Stomach (tissue), 9 donors: ENCODE data around the gene MTHFR. TPM values are rescaled to one million over a fixed set of nuclear protein-coding genes. Genes with fewer than 3 reads are reported as not detected.

Source experiments
- DNase-seq, 2 donors: peaks; one replicate each; pipeline versions ENCODE4 v3.0.0 to v3.0.0-alpha.2; 2013 to 2019
- H3K27ac ChIP-seq, 5 donors: fragments of 200-600 bp in 4 of 5; sonication (generic) in 4 of 5; one replicate each; pipeline ENCODE4 v1.5.1; 2013 to 2019; ENCODE audit warnings: mild to moderate bottlenecking in 1 of 5, moderate library complexity in 1 of 5
- H3K27me3 ChIP-seq, 3 donors: fragments of 200-600 bp; sonication (generic); one replicate each; pipeline ENCODE4 v1.5.1; 2017 to 2019; ENCODE audit warnings: mixed run types in 1 of 3
- H3K36me3 ChIP-seq, 4 donors: fragments of 200-600 bp; sonication (generic); 1 replicate in 3 of 4; 2 replicates in 1 of 4; pipeline ENCODE4 v1.5.1; 2016 to 2019
- H3K4me1 ChIP-seq, 4 donors: fragments of 200-600 bp; sonication (generic); one replicate each; pipeline ENCODE4 v1.5.1; 2016 to 2019
- H3K4me3 ChIP-seq, 4 donors: fragments of 200-600 bp; sonication (generic) in 3 of 4; one replicate each; pipeline ENCODE4 v1.5.1; 2016 to 2019; ENCODE audit warnings: mild to moderate bottlenecking in 1 of 4
- H3K9me3 ChIP-seq, 4 donors: fragments of 200-600 bp; sonication (generic); one replicate each; pipeline ENCODE4 v1.5.1; 2016 to 2019
- CTCF ChIP-seq, 7 experiments: fragments of 450-650 bp in 4 of 7; fragments of 200-600 bp in 3 of 7; sonication (generic) in 3 of 7; IDR thresholded peaks; one replicate each; pipeline ENCODE4 v1.5.1; 2016 to 2019; ENCODE audit warnings: antibody characterized with exemption in 7 of 7, control low read depth in 2 of 7, mild to moderate bottlenecking in 1 of 7
- EP300 ChIP-seq: sonication (generic); formaldehyde crosslinking; IDR thresholded peaks from one replicate; pipeline ENCODE4 v1.6.1; 2017; ENCODE audit warnings: antibody characterized with exemption
- POLR2A ChIP-seq, 4 donors: fragments of 450-650 bp; IDR thresholded peaks; one replicate each; pipeline ENCODE4 v1.6.1; 2016; ENCODE audit warnings: antibody characterized with exemption in 4 of 4, control low read depth in 2 of 4, mild to moderate bottlenecking in 1 of 4, moderate library complexity in 1 of 4
- POLR2AphosphoS5 ChIP-seq, 3 donors: sonication (generic); formaldehyde crosslinking; IDR thresholded peaks; one replicate each; pipeline ENCODE4 v1.6.1; 2016; ENCODE audit warnings: antibody characterized with exemption in 3 of 3
- WGBS, 5 donors: extraction: QIAGEN DNeasy Blood & Tissue Kit in 3 of 5; methylation state at CpG; one replicate each; pipeline versions ENCODE4 v1.1.5 to v1.1.7; 2013 to 2018; 5-methylcytosine and 5-hydroxymethylcytosine counted together
- intact Hi-C: fragments of 100-400 bp; cut with DNase I; formaldehyde crosslinking; loops from one replicate; pipeline ENCODE4 v1.15.1; 2023; ENCODE audit warnings: low total_unique reads
- polyA plus RNA-seq, 3 donors: library from polyadenylated mRNA; stranded (reverse); fragments of 200-250 nt; gene quantifications; one replicate each; pipeline ENCODE4 v1.2.3, GENCODE V29; 2013
- total RNA-seq, 5 donors: library from RNA; depleted of rRNA; stranded (reverse); fragments of >200 nt; gene quantifications; one replicate each; pipeline versions ENCODE4 v1.1.0 to v1.2.3, GENCODE V29; 2014 to 2016
- donor health status: healthy with polysubstance abuse.
- donor health status: Bipolar disorder and iron deficiency.
- donor health status: healthy.

Gene MTHFR
- total and polyA plus RNA-seq, 8 donors: 5.3 to 171 (median 49.1) TPM

GRCh38 chr1:11757047-11757446, 48.7 kb downstream of the MTHFR start:
- Histone ChIP-seq H3K27ac (no peak overlapping the region), H3K4me1 (peaks cover 0 to 4% (median 3%) of the 10 kb centered on the region in 4 donors), H3K4me3 (no peak overlapping the region), H3K27me3 (peaks cover 0 to 26% (median 10%) of the 10 kb centered on the region in 3 donors), H3K36me3 (no peaks in the 10 kb centered on the region), H3K9me3 (no peaks in the 10 kb centered on the region)
- DNase-seq: no peak
- TF ChIP-seq CTCF (IDR thresholded peaks at IDR 0.05) (no peak), EP300 (no peak)
- intact Hi-C loops: no loop called here
- 89 to 100% (median 98%) methylated on average over 1 of the region's 1 CpG for WGBS, 5 donors

- TF ChIP-seq POLR2A (IDR thresholded peaks at IDR 0.05): no peak
- no peak for TF ChIP-seq POLR2AphosphoS5 (IDR thresholded peaks at IDR 0.05)
- no peak for TF ChIP-seq CTCF (IDR thresholded peaks at IDR 0.05)
- TF ChIP-seq EP300: no peak
- no peak overlapping the region for H3K27ac ChIP-seq
- H3K4me1 ChIP-seq: peaks cover 0 to 8% (median 2%) of the 10 kb centered on the region in 4 donors
- peaks cover 9 to 29% (median 28%) of the 10 kb centered on the region in 4 donors for H3K36me3 ChIP-seq
- DNase-seq: no peak
- intact Hi-C loops: no loop called here
- H3K9me3 ChIP-seq: no peaks in the 10 kb centered on the region
- peaks cover 0 to 1% (median 0%) of the 10 kb centered on the region in 3 donors for H3K27me3 ChIP-seq
- H3K4me3 ChIP-seq: no peak overlapping the region
- 39 to 59% (median 49%) methylated on average over 7 of the region's 7 CpGs for WGBS, 5 donors
Observed at GRCh38 chr1:11753555-11754208, 52.1 kb downstream of the MTHFR start.

- TF ChIP-seq EP300 (no peak), POLR2A (IDR thresholded peaks at IDR 0.05) (no peak), CTCF (IDR thresholded peaks at IDR 0.05) (no peak), POLR2AphosphoS5 (IDR thresholded peaks at IDR 0.05) (no peak)
- peaks cover 0 to 14% (median 2%) of the 10 kb centered on the region in 4 donors for H3K4me1 ChIP-seq
- H3K36me3 ChIP-seq: peaks cover 19 to 41% (median 40%) of the 10 kb centered on the region in 4 donors
- no peak for DNase-seq
- H3K4me3 ChIP-seq: no peak overlapping the region
- no peak overlapping the region for H3K27ac ChIP-seq
- WGBS, 5 donors: 53 to 59% (median 55%) methylated on average over 16 to 17 of the region's 17 CpGs
- intact Hi-C loops: no loop called here
- H3K9me3 ChIP-seq: no peaks in the 10 kb centered on the region
- H3K27me3 ChIP-seq: no peaks in the 10 kb centered on the region
Observed at GRCh38 chr1:11752359-11753088, 53.2 kb downstream of the MTHFR start.

GRCh38 chr1:11751087-11751486, 54.7 kb downstream of the MTHFR start:
- no peaks in the 10 kb centered on the region for H3K9me3 ChIP-seq
- 88 to 93% (median 91%) methylated on average over 6 to 9 of the region's 9 CpGs for WGBS, 5 donors
- H3K4me1 ChIP-seq: peaks cover 11 to 27% (median 16%) of the 10 kb centered on the region in 4 donors
- intact Hi-C loops: no loop called here
- no peak for DNase-seq
- no peaks in the 10 kb centered on the region for H3K27me3 ChIP-seq
- H3K4me3 ChIP-seq: no peak overlapping the region
- TF ChIP-seq CTCF (IDR thresholded peaks at IDR 0.05) (no peak), EP300 (no peak)
- H3K27ac ChIP-seq: no peak overlapping the region
- H3K36me3 ChIP-seq: peaks cover 20 to 55% (median 54%) of the 10 kb centered on the region in 4 donors
